IgD-negative memory B cell (primary cell): Measurements from ENCODE around the gene TMEM247. TPM values are rescaled to one million over a fixed set of nuclear protein-coding genes. Genes with fewer than 3 reads are reported as not detected.

Experiments
- H3K27ac Mint-ChIP-seq, 3 donors: one replicate each; pipeline ENCODE4 v1.8.0; 2020 to 2022; ENCODE audit warnings: mild to moderate bottlenecking in 3 of 3, mixed read lengths in 3 of 3, moderate library complexity in 1 of 3
- H3K27me3 Mint-ChIP-seq: one replicate; pipeline ENCODE4 v1.8.0; 2021; ENCODE audit warnings: mixed read lengths
- H3K36me3 Mint-ChIP-seq: one replicate; pipeline ENCODE4 v1.8.0; 2020; ENCODE audit warnings: mild to moderate bottlenecking, mixed read lengths
- H3K4me1 Mint-ChIP-seq, 3 donors: one replicate each; pipeline ENCODE4 v1.8.0; 2020 to 2022; ENCODE audit warnings: mixed read lengths in 3 of 3, mild to moderate bottlenecking in 1 of 3
- H3K4me3 Mint-ChIP-seq, 4 donors: one replicate each; pipeline ENCODE4 v1.8.0; 2020 to 2022; ENCODE audit warnings: mild to moderate bottlenecking in 4 of 4, mixed read lengths in 4 of 4, moderate library complexity in 3 of 4
- H3K9me3 Mint-ChIP-seq, 3 donors: one replicate each; pipeline ENCODE4 v1.8.0; 2020 to 2021; ENCODE audit warnings: mixed read lengths in 3 of 3, mild to moderate bottlenecking in 1 of 3
- polyA plus RNA-seq: library from polyadenylated mRNA; unstranded; fragments of 300-500 nt; fragmentation: Illumina TruSeq; gene quantifications from one replicate; pipeline ENCODE4 v1.2.3, GENCODE V29; 2021

The TMEM247 gene
- polyA plus RNA-seq, 1 donor from 2014 or later = not detected

DNA sequence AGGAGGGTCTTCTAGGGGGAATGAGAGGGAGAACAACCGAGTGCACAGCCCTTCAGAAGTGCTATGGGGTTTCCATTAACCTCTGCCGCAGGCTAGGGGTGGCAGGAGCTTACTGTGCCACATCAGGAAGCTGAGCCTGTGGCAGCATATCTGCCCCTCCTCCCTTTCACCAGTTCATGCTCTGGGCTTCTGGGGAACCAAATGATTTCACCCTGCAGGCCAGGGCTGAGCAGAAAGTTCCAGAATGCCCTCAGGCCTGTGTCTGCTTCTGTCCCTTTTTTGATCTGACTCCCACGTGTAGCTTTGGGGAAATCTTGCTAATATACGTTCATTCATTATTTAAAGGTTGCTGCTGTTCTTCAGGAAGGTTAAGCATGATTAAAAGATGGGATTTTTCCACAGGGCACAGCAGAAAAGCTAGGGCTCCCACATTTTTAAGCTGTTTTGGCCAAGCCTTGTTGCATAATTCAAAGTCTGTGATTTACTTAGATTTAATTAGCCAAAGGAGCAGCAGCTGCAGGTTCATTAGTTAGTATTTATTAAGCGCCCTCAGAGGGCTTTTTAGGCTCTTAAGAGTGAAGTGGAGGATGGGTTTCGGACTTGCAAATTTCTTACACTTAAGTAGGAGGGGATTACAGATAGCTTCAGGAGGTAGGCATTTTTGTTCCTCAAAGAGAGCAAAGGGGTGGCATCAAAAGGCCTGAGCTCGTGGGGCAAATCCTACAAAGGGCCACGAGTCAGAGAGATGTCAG lies 10.2 kb downstream of the TMEM247 start:
- Mint-ChIP-seq H3K4me1 (peaks cover 6 to 11% (median 11%) of the 10 kb centered on the region in 3 donors), H3K27me3 (no peaks in the 10 kb centered on the region), H3K4me3 (no peak overlapping the region), H3K9me3 (no peaks in the 10 kb centered on the region), H3K36me3 (peaks cover 4% of the 10 kb centered on the region), H3K27ac (no peak overlapping the region)

DNA sequence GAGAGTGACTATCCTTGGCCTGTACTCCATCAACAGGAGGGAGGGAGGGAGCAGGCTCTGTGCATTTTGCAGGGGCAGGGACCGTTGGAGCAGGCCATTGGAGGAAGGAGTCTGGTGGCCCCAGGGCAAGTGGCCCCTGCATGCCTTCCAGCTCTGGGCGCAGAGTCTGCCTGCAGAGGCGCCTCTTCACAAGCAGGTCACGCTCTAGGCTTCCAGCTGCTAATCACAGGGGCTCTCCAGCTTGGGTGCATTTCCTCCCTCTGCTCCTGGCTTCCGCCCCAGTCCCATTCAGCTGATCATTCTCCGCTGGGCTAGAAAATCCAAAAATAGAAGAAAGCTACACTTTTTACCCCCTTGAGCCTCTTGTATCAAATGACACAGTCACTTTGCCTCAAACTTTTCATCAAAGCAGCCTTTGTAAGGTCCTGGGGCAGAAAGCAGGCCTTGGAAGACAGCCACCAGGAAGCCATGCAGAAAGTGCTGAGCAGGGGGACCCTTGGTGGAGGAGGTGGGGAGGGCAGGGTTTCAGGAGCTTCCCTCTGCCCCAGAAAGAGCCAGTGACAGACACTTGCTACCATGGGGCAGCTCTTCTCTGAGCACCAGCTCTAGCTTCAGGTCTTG lies 11.3 kb downstream of the TMEM247 start:
- Mint-ChIP-seq H3K4me1 (peaks cover 6 to 11% (median 11%) of the 10 kb centered on the region in 3 donors), H3K27ac (no peak overlapping the region)

DNA sequence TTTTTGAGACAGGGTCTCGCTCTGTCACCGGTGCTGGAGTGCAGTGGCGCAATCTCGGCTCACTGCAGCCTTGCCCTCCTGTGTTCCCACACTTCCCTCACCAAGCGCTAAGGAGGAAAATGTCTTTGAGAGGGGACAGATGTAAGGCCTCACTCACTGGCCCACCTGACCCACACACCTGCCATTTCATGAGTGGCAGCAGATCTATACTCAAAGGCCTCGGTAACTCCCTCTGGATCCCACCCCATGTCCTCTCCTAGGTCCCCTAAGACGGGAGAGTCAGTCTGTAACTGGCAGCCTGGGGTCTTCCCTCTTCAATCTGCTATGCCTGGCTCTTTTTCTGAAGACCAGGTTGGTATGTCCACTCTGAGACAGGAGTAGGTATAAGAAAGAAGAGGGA lies 12.9 kb downstream of the TMEM247 start:
- H3K9me3 Mint-ChIP-seq = no peaks in the 10 kb centered on the region
- peak overlapping the region in 1 of 3 donors; percentile 83 for H3K27ac Mint-ChIP-seq
- peak overlapping the region in 2 of 4 donors; percentile 9 to 63 for H3K4me3 Mint-ChIP-seq
- H3K4me1 Mint-ChIP-seq = peaks cover 6 to 11% (median 11%) of the 10 kb centered on the region in 3 donors
- peaks cover 7% of the 10 kb centered on the region for H3K36me3 Mint-ChIP-seq
- H3K27me3 Mint-ChIP-seq = no peaks in the 10 kb centered on the region

More for the DNA sequence above, 11.3 kb downstream of the TMEM247 start:
- Mint-ChIP-seq H3K4me3 (no peak overlapping the region), H3K36me3 (peaks cover 7% of the 10 kb centered on the region), H3K9me3 (no peaks in the 10 kb centered on the region), H3K27me3 (no peaks in the 10 kb centered on the region)

DNA sequence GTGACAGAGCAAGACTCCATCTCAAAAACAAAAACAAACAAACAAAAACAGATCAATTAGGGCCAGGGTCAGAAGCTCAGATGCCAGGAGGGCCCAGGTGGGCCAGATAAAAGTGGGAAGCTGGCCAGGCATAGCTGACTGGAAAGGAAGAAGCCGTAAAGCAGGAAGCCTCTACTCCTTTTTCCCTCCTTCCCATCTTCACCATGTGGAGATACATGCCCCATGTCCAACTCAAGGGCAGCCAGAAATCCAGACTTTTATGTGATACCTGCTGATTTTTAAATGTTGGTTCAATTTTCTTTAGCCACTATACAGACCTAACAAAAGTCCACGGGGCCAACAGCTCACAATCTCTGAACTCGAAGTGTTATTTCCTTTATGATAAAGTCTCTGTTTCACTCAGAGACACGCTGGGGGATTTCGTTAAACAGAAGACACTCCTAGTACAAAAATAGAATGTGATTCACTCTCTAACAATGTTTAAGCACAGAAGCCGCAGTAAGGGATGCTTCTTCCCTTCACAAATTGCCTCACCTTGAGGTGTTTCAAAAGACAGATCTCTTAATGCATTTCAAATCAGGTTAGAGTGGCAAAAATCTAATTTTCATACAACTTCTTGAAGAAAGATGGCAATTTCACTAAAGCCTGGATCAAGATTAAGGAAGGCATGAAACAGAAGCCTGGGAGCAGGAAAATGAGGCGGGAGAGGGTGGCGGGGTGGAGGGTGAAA lies 14.0 kb downstream of the TMEM247 start:
- H3K27me3 Mint-ChIP-seq = no peaks in the 10 kb centered on the region
- peaks cover 7 to 11% (median 11%) of the 10 kb centered on the region in 3 donors for H3K4me1 Mint-ChIP-seq
- peaks cover 7% of the 10 kb centered on the region for H3K36me3 Mint-ChIP-seq
- no peak overlapping the region for H3K27ac Mint-ChIP-seq
- no peak overlapping the region for H3K4me3 Mint-ChIP-seq
- no peaks in the 10 kb centered on the region for H3K9me3 Mint-ChIP-seq

DNA sequence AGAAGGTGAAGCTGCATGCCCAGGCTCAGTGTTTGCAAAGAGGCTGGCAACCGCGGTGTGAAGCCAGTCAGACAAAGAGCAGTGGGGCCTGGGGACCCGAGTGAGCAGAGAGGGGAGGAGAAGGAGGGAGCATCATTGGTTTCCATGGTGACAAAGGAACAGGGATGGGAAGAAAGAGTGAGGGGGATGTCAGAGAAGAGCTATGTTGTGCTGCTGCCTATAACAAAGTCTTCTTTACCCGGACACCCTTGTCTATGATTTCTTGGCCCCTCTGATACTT lies 14.5 kb downstream of the TMEM247 start:
- Mint-ChIP-seq H3K27me3 (no peaks in the 10 kb centered on the region), H3K36me3 (peaks cover 7% of the 10 kb centered on the region), H3K4me1 (peaks cover 9 to 12% (median 12%) of the 10 kb centered on the region in 3 donors), H3K4me3 (no peak overlapping the region), H3K9me3 (no peaks in the 10 kb centered on the region), H3K27ac (no peak overlapping the region)

DNA sequence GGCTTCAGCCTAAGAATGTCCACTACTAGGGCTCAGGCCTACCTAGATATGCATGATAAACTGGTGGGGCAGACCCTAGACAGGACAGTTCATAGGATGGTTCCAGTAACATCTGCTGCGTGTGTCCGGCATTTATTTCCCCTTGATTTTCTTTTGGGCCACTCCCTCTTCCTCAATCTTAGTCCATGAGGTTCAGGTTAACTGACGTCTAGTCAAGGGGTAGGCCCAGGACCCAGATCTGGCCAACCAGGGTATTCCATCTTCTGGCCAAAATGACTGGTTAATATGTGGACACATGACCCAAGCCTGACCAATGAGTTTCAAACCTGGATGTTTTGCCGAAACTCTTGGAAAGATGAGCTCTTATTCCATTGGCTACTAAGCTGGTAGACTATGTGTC lies 15.2 kb downstream of the TMEM247 start:
- H3K9me3 Mint-ChIP-seq = no peaks in the 10 kb centered on the region

DNA sequence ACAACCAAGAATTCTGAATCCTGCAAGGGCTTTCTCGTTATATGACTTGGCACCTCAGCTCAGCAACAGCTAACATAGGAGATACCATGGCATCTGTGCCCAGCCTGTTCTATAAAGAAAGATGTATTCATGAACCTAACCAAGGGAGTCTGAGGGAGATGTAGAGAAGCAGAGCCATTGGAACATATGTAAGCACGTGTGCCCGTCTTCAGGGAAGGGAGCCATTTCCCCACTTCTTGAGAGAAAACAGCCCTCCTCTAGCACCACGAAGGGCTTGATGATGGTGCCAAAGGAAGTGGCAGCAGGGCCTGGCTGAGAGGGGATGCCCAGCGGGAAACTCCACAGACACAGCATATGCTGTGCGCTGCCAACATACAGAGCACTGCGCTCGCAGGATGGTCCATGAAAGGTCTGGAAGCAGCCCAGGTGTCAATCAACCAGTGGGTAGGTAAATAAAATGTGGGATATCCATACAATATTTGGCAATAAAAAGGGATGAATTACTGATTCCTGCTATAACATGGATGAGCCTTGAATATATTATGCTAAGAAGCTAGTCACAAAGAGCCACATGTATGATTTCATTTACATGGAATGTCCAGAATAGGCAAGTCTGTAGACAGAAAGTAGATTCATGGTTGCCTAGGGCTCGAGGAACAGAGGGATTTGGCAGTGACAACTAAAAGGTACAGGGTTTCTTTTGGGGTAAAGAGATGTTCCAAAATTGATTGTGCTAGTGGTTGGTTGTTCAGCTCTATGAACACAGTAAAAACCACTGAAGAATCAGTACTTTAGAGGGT lies 16.1 kb downstream of the TMEM247 start:
- H3K27ac Mint-ChIP-seq = no peak overlapping the region
- H3K9me3 Mint-ChIP-seq = no peaks in the 10 kb centered on the region
- peaks cover 9 to 20% (median 17%) of the 10 kb centered on the region in 3 donors for H3K4me1 Mint-ChIP-seq
- H3K27me3 Mint-ChIP-seq = no peaks in the 10 kb centered on the region
- peak overlapping the region in 1 of 4 donors; percentile 10 for H3K4me3 Mint-ChIP-seq
- H3K36me3 Mint-ChIP-seq = peaks cover 7% of the 10 kb centered on the region

More for the DNA sequence above, 15.2 kb downstream of the TMEM247 start:
- Mint-ChIP-seq H3K4me3 (peak overlapping the region in 1 of 4 donors; percentile 10), H3K27me3 (no peaks in the 10 kb centered on the region), H3K36me3 (peaks cover 7% of the 10 kb centered on the region), H3K27ac (no peak overlapping the region), H3K4me1 (peaks cover 9 to 16% (median 12%) of the 10 kb centered on the region in 3 donors)

DNA sequence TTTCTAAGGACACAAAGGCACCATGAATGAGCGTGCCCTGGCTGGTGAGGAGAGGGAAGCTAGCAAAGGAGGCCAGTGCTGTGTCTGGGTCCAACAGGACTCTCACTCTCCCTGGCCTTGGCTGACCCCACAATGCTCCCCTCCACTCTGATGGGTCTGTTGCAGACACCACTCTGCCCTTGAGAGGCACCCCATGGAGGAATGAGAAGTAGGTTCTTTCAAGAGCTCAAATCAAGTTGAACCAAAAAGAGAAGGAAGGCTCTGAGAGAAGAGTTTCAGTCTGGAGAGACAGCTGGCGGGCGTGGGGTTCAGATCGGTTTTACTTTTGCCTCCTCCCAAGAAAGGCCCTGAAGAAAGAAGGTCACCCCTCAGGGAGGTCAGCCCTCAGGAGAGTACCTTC lies 18.4 kb downstream of the TMEM247 start:
- Mint-ChIP-seq H3K27me3 (no peaks in the 10 kb centered on the region), H3K4me1 (peaks cover 9 to 18% (median 11%) of the 10 kb centered on the region in 3 donors), H3K27ac (no peak overlapping the region), H3K4me3 (peak overlapping the region in 3 of 4 donors; percentile 61 to 86 (median 81)), H3K36me3 (peaks cover 5% of the 10 kb centered on the region), H3K9me3 (no peaks in the 10 kb centered on the region)

DNA sequence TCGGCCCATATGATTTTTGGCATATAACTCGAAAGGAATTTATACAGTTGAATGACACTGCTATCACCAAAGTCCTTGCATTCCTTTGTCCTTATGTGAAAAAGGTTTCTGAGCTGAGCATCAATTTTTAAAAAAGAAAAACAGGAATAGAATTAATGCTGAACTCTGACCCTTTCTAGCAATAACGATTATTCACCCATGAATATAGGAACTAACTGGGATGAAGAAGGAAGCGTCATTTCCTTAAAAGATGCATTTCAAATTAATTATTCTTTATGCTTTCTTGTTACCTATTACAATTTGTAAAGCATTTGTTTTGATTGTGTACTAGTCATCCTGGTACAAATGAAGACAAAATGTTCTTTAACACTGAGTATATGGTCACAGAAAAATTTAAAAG lies 19.3 kb downstream of the TMEM247 start:
- Mint-ChIP-seq H3K9me3 (no peaks in the 10 kb centered on the region), H3K4me1 (peaks cover 5 to 12% (median 7%) of the 10 kb centered on the region in 3 donors), H3K27me3 (no peaks in the 10 kb centered on the region), H3K27ac (peak overlapping the region in 1 of 3 donors; percentile 40), H3K4me3 (peak overlapping the region; percentile 36 to 98 (median 90)), H3K36me3 (peaks cover 3% of the 10 kb centered on the region)

DNA sequence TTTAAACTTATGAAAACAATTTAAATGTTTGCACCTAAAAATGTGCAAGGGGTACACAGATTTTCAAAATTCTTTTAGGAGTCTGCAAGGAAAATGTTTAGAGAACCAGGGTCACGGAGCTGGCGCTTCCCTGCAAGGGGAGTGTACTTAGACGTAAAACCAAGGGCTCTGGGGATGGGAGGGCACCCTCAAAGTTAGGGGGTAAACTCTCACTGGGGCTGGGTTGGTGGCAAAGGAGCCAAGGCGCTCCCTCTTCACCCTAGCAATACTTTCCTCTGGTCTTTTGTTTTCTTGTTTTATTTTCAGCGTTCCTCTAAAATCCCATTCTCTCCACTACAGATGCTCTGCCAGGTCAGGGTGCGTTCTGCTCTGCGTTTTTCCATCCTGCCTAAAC lies 20.0 kb downstream of the TMEM247 start:
- Mint-ChIP-seq H3K27ac (peak overlapping the region in 1 of 3 donors; percentile 60), H3K27me3 (no peaks in the 10 kb centered on the region), H3K4me1 (peaks cover 4 to 11% (median 6%) of the 10 kb centered on the region in 3 donors), H3K4me3 (peak overlapping the region; percentile 86 to 98 (median 93)), H3K9me3 (no peaks in the 10 kb centered on the region), H3K36me3 (peaks cover 3% of the 10 kb centered on the region)

DNA sequence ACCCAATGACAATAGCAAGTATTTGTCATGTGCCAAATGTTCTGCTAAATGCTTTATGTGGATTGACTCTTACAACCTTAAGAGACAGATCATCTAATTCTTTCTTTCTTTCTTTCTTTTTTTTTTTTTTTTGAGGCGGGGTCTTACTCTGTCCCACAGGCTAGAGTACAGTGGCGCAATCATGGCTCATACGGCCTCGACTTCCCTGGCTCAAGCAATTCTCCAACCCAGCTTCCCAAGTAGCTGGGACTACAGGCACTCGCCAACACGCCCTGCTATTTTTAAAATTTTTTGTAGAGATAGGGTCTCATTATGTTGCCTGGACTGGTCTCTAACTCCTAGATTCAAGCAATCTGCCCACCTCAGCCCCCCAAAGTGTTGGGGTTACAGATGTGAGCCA lies 21.4 kb downstream of the TMEM247 start:
- H3K4me1 Mint-ChIP-seq = peaks cover 4 to 11% (median 6%) of the 10 kb centered on the region in 3 donors
- no peaks in the 10 kb centered on the region for H3K36me3 Mint-ChIP-seq
- no peak overlapping the region for H3K27ac Mint-ChIP-seq
- H3K4me3 Mint-ChIP-seq = peak overlapping the region in 2 of 4 donors; percentile 46 to 50
- H3K9me3 Mint-ChIP-seq = no peaks in the 10 kb centered on the region
- H3K27me3 Mint-ChIP-seq = no peaks in the 10 kb centered on the region

DNA sequence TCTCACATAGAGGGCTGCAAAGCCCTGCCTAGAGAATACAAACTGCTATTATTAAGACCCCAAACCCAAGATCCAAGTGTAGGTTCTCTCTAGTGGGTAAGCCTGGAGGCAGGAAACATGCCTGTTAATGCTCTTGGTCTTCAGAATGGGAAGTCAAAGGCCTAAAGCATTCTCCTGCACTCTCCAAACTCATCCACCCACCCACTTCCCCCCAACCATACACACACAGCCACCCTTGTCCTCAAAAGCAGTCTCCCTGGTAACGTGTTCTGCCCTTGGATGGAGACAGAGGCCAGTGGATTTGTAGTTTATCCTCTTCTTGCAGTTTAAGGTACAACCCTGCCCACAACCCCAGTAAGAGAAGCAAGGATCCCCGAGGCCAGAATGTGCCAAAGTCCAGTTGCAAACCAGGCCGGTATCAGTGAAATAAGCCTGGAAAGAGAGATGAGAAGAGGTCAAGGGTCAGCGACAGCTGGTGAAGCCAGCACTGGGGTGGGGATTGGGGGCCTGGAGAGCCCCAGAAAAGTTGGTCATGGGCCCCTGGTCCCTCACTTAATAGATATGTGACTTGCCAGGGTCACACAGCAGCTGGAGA lies 23.0 kb downstream of the TMEM247 start:
- no peaks in the 10 kb centered on the region for H3K27me3 Mint-ChIP-seq

DNA sequence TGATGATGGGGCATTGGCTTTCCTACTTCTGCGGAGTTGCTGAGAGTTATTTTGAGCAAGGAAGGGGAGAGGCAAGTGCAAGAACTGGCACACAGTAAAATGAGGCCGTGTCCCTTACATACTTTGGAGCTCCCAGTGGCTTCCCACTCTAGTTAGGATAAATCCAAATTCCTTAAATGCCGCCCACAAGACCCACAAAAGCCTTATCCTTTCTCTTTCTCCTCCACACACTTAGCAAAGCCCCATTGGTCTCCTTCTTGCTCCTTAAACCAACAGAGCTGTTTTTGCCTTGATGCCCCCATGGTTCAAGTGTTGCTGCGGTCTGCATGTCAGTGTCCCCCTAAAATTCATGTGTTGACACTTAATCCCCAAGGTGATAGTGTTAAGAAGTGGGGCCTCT lies 24.3 kb downstream of the TMEM247 start:
- Mint-ChIP-seq H3K27ac (no peak overlapping the region), H3K36me3 (peaks cover 3% of the 10 kb centered on the region), H3K4me1 (peaks cover 0 to 11% (median 6%) of the 10 kb centered on the region in 3 donors), H3K9me3 (no peaks in the 10 kb centered on the region), H3K4me3 (no peak overlapping the region), H3K27me3 (no peaks in the 10 kb centered on the region)

More for the DNA sequence above, 23.0 kb downstream of the TMEM247 start:
- H3K36me3 Mint-ChIP-seq = no peaks in the 10 kb centered on the region
- H3K4me1 Mint-ChIP-seq = peaks cover 4 to 11% (median 6%) of the 10 kb centered on the region in 3 donors
- no peak overlapping the region for H3K4me3 Mint-ChIP-seq
- H3K27ac Mint-ChIP-seq = no peak overlapping the region
- no peaks in the 10 kb centered on the region for H3K9me3 Mint-ChIP-seq

DNA sequence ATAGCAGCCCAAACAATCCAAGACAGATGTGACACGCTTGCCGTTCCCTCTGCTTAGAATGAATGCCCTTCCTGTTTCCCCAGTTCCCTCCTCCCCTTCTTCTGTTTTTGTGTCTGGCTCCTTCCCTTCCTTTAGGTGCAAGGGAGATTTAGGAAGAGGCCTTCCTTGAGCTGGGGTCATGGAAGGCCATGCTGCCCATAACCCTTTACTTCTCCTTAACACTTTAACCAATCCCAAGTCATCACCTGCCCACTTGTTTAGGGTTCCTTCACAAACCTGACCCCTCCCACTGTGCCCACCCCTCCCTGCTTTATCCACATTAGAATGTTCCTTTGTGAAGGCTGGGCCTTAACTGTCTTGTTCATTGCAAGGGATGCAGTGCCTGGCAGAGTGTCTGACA lies 24.9 kb downstream of the TMEM247 start:
- Mint-ChIP-seq H3K9me3 (no peaks in the 10 kb centered on the region), H3K36me3 (peaks cover 3% of the 10 kb centered on the region), H3K4me1 (peaks cover 0 to 7% (median 6%) of the 10 kb centered on the region in 3 donors), H3K4me3 (no peak overlapping the region), H3K27me3 (no peaks in the 10 kb centered on the region), H3K27ac (no peak overlapping the region)
